Sigmoid colon (tissue), 4 donors: ENCODE measurements around the gene AP3S1.

Experiments
- CTCF ChIP-seq, 4 experiments: fragments of 450-650 bp in 3 of 4; fragments of 200-600 bp in 1 of 4; IDR thresholded peaks; one replicate each; pipeline ENCODE4 v1.5.1; 2016 to 2019; ENCODE audit warnings: antibody characterized with exemption in 4 of 4, mild to moderate bottlenecking in 3 of 4, moderate library complexity in 2 of 4
- EP300 ChIP-seq, 4 donors: sonication (generic); formaldehyde crosslinking; IDR thresholded peaks; one replicate each; pipeline ENCODE4 v1.6.1; 2017; ENCODE audit warnings: antibody characterized with exemption in 4 of 4
- POLR2A ChIP-seq, 2 donors: fragments of 450-650 bp; IDR thresholded peaks; one replicate each; pipeline ENCODE4 v1.6.1; 2016; ENCODE audit warnings: antibody characterized with exemption in 2 of 2, mild to moderate bottlenecking in 2 of 2, moderate library complexity in 2 of 2

GRCh38 chr5:115838885-115839518 lies 2.7 kb upstream of the AP3S1 start:
- TF ChIP-seq POLR2A (IDR thresholded peaks at IDR 0.05) = no peak
- TF ChIP-seq EP300 (IDR thresholded peaks at IDR 0.05) = no peak
- TF ChIP-seq CTCF (IDR thresholded peaks at IDR 0.05) = peak; percentile 29 to 51 (median 40)
